ENCODE measurements around the gene CD6. TPM values are rescaled to one million over a fixed set of nuclear protein-coding genes. Genes with fewer than 3 reads are reported as not detected.

CD6 gene
- total and polyA plus RNA-seq, 2 donors (not counting 3 experiments of a cell fraction or from before 2014, with no cell fraction given), result not detected

DNA sequence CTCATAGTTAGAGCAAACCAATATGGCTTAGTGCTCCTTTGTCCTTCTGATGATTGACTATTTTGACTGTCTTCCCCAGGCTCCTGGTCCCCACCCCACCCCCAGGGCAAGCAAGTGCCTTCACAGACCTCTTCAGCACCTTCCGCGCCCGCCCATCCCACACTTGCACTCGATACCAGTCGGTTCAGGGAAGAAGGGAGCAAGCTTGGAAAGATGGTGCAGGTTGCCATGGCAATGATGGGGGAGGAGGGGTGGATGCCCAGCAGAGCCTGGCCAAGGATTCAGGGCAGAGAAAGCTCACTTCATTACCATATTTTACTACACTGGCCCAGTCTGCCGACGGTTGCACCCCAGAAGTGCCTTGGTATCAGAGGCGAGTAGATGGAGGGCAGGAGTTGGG is 45.0 kb upstream of the CD6 start:
- Histone ChIP-seq H3K4me2 (ENCODE audit: insufficient read depth, low read length) (no peak overlapping the region), H3K9me3 (replicated peaks; ENCODE audit: control insufficient read depth, insufficient read depth, low read length) (no peaks in the 10 kb centered on the region), H4K20me1 (replicated peaks; ENCODE audit: control insufficient read depth, extremely low read depth, insufficient read depth, low read length) (no peaks in the 10 kb centered on the region), H3K9ac (replicated peaks; ENCODE audit: extremely low read depth, insufficient read depth, low read length) (no peak overlapping the region), H3K27ac (ENCODE audit: insufficient read depth, low read depth, low read length) (no peak overlapping the region), H3K36me3 (ENCODE audit: control insufficient read depth in 2 of 2, extremely low read depth in 1 of 2, insufficient read depth in 2 of 2, low read length in 2 of 2) (peaks cover 7 to 33% of the 10 kb centered on the region in 2 experiments), H3K4me3 (replicated peaks in 1 of 3; ENCODE audit: insufficient read depth in 1 of 3, low read depth in 1 of 3, low read length in 3 of 3) (no peak overlapping the region), H3K79me2 (ENCODE audit: control insufficient read depth, insufficient read depth, low read length) (no peaks in the 10 kb centered on the region), H3K27me3 (ENCODE audit: control insufficient read depth in 2 of 2, insufficient read depth in 2 of 2, low read length in 2 of 2) (no peaks in the 10 kb centered on the region), H2AFZ (ENCODE audit: low read depth, low read length) (no peak overlapping the region), H3K9me1 (replicated peaks; ENCODE audit: control insufficient read depth, extremely low read depth, insufficient read depth, low read length) (no peaks in the 10 kb centered on the region), H3K4me1 (ENCODE audit: control insufficient read depth, extremely low read depth, insufficient read depth, low read length) (peaks cover 10% of the 10 kb centered on the region)
- FAIRE-seq, result no peak
- BruUV-seq (replicated peaks), result no TSS peak
- TF ChIP-seq FOS (IDR thresholded peaks at IDR 0.05; ENCODE audit: borderline replicate concordance, insufficient read depth, low read length), result no peak
- TF ChIP-seq POLR2AphosphoS5 (IDR thresholded peaks at IDR 0.05; ENCODE audit: insufficient read depth, low read depth, low read length), result no peak
- TF ChIP-seq JUN (IDR thresholded peaks at IDR 0.05; ENCODE audit: borderline replicate concordance, insufficient read depth, insufficient read length, low read depth), result no peak
- TF ChIP-seq MYC (IDR thresholded peaks at IDR 0.05; ENCODE audit: low read depth, low read length), result no peak
- TF ChIP-seq MAX (IDR thresholded peaks at IDR 0.05; ENCODE audit: insufficient read depth, insufficient read length), result no peak
- TF ChIP-seq GATA2 (IDR thresholded peaks at IDR 0.05; ENCODE audit: insufficient read depth, insufficient read length, low read depth, low read length), result no peak
- no peak for TF ChIP-seq CTCF (IDR thresholded peaks at IDR 0.05; ENCODE audit: extremely low read depth in 1 of 2, insufficient read depth in 1 of 2, low read depth in 1 of 2, low read length in 2 of 2)
- TF ChIP-seq POLR2A (IDR thresholded peaks at IDR 0.05; ENCODE audit: low read depth, low read length), result no peak
- no peak for TF ChIP-seq EZH2 (IDR thresholded peaks at IDR 0.05; ENCODE audit: borderline replicate concordance, low read depth, low read length, severe bottlenecking)
- intact Hi-C loops (cut with micrococcal nuclease) (no loop called here), dilution Hi-C loops (cut with MboI; ENCODE audit: extremely low pct_ligation_motif_present, low sequenced_read_pairs) (no loop called here)
- ChIA-PET CTCF (interaction anchor here (1.0 kb wide), 1 partner anchor 39 kb away, joined by 3 read pairs; no protein-coding TSS in a partner anchor), POLR2A (no interaction called here)
- no peak for DNase-seq (ENCODE audit: low read depth, low spot score)
